GM12878 (cell line): ENCODE results near the gene SEC63.

Experiments used
- CTCF ChIP-seq, 3 experiments: IDR thresholded peaks in 2 of 3; conservative IDR thresholded peaks in 1 of 3; 2 replicates each; pipeline ENCODE4 v1.5.1; 2011; ENCODE audit warnings: low read depth in 3 of 3, low read length in 3 of 3, mild to moderate bottlenecking in 3 of 3, control low read depth in 2 of 3, moderate library complexity in 2 of 3, inconsistent platforms in 1 of 3, mixed read lengths in 1 of 3; ENCODE audit not compliant: control insufficient read depth in 2 of 3, insufficient read depth in 1 of 3; ENCODE audit errors: extremely low read depth in 1 of 3
- ELK1 ChIP-seq: IDR thresholded peaks from 2 replicates; pipeline ENCODE4 v1.6.1; 2012; ENCODE audit warnings: low read depth, low read length, improper control_type of control experiment
- EP300 ChIP-seq, 2 experiments: fragments of 150-350 bp in 1 of 2; IDR thresholded peaks; 2 replicates each; pipeline ENCODE4 v1.6.1; 2011 to 2012; ENCODE audit warnings: low read depth in 2 of 2, low read length in 2 of 2, borderline replicate concordance in 1 of 2, improper control_type of control experiment in 1 of 2, inconsistent platforms in 1 of 2; ENCODE audit not compliant: control insufficient read depth in 1 of 2
- FOXK2 ChIP-seq: fragments of 450-650 bp; IDR thresholded peaks from 2 replicates; pipeline ENCODE4 v1.6.1; 2017; ENCODE audit warnings: mild to moderate bottlenecking, moderate library complexity
- GABPA ChIP-seq: IDR thresholded peaks from 2 replicates; pipeline ENCODE4 v1.6.1; 2014; ENCODE audit warnings: antibody characterized with exemption, low read depth, mild to moderate bottlenecking, inconsistent platforms
- MYC ChIP-seq: IDR thresholded peaks from 2 replicates; pipeline ENCODE4 v1.6.1; 2011; ENCODE audit warnings: mild to moderate bottlenecking, low read length, moderate library complexity, inconsistent platforms; ENCODE audit not compliant: insufficient read depth, insufficient replicate concordance, insufficient read length, severe bottlenecking
- PML ChIP-seq: IDR thresholded peaks from 2 replicates; pipeline ENCODE4 v1.6.1; 2012; ENCODE audit warnings: low read length, inconsistent platforms
- POLR2A ChIP-seq: IDR thresholded peaks from 2 replicates; pipeline ENCODE4 v1.6.1; 2011; ENCODE audit warnings: low read depth, mild to moderate bottlenecking, low read length
- YY1 ChIP-seq: IDR thresholded peaks from 2 replicates; pipeline ENCODE4 v1.6.1; 2011; ENCODE audit warnings: low read depth, mild to moderate bottlenecking, low read length
- ZNF217 ChIP-seq: fragments of 450-650 bp; IDR thresholded peaks from 2 replicates; pipeline ENCODE4 v1.6.1; 2017; ENCODE audit warnings: antibody characterized with exemption, mild to moderate bottlenecking

GRCh38 chr6:107879941-107880340, 78.1 kb downstream of the SEC63 start:
- TF ChIP-seq YY1 (no peak), ELK1 (no peak), POLR2A (no peak), ZNF217 (no peak), CTCF (IDR thresholded peaks at IDR 0.05 in 2 of 3, conservative IDR thresholded peaks at IDR 0.05 in 1 of 3; ENCODE audit: control insufficient read depth in 2 of 3, extremely low read depth in 1 of 3, insufficient read depth in 1 of 3, low read depth in 3 of 3, low read length in 3 of 3) (no peak), GABPA (no peak), EP300 (IDR thresholded peaks at IDR 0.05; ENCODE audit: borderline replicate concordance in 1 of 2, control insufficient read depth in 1 of 2, low read depth in 2 of 2, low read length in 2 of 2) (no peak), PML (no peak), FOXK2 (no peak), MYC (no peak)
